GM20000 (cell line): ENCODE results near the gene GLCE.

Experiments
- DNase-seq: peaks from one replicate; pipeline ENCODE4 v3.0.0; 2012; ENCODE audit warnings: low spot score
- CTCF ChIP-seq: IDR thresholded peaks from 2 replicates; pipeline ENCODE4 v1.5.1; 2012; ENCODE audit warnings: mild to moderate bottlenecking, control low read depth; ENCODE audit errors: extremely low read depth, missing control alignments

Gene GLCE

GRCh38 chr15:69131362-69132220 lies 28.8 kb upstream of the GLCE start:
- no peak for DNase-seq
- TF ChIP-seq CTCF: no peak

DNA sequence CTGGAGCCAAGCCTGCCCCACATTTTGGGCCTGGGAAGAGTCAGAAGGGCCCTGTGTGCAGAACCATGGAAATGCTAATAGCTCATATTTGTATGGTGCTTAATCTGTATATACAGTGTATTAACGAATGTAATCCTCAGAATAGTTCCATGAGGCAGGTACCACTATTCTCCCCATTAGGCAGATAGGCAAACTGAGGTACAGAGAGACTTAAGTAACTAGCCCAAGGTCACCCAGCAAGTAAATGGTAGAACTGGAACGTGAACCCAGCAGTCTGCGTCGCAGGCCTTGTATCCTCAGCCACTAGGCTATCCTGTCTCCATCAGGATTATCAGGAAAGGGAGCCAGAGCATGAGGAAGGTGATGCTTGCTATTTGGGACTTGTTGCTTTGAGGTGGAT lies 28.0 kb upstream of the GLCE start:
- no peak for TF ChIP-seq CTCF
- DNase-seq: no peak

DNA sequence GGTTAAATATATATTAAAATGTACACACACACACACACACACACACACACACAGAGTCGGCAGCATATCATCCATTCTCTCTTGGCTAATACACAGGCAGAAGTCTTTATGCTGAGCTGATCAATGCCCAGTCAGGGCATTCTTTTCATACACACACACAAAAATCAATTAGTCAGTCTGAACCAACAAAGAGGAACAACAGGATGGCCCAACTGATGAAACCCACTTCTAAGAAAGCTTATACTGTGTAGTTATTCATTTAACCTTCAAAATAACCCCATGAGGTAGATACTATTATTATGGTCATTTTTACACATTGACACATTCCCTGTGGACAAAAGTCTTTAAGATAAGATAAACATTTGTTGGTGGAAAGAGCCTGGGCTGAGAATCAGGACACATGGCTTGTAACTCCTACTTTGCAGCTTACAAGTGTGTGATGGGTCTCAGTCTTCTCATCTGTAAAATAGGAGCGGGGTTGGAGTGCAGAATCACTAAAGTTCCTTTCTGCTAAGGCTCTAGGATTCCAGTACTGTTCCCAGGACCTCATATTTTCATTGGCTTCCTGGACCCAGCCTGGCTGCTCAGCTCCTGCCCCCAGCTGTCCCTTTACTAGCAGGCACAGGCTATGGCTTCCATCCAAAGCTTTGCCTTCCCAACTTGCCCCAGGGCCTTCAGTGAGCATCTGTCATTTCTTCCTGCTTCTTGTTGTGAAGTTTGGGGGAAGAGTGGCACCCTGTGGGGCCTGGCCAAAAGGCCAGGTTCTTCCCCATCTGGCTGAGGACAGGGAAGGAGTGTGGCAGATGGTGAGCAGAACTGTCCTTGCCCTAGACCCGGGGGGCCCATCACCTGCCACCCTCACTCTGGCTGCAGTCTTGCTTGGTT lies 27.2 kb upstream of the GLCE start:
- TF ChIP-seq CTCF: no peak
- DNase-seq: no peak

DNA sequence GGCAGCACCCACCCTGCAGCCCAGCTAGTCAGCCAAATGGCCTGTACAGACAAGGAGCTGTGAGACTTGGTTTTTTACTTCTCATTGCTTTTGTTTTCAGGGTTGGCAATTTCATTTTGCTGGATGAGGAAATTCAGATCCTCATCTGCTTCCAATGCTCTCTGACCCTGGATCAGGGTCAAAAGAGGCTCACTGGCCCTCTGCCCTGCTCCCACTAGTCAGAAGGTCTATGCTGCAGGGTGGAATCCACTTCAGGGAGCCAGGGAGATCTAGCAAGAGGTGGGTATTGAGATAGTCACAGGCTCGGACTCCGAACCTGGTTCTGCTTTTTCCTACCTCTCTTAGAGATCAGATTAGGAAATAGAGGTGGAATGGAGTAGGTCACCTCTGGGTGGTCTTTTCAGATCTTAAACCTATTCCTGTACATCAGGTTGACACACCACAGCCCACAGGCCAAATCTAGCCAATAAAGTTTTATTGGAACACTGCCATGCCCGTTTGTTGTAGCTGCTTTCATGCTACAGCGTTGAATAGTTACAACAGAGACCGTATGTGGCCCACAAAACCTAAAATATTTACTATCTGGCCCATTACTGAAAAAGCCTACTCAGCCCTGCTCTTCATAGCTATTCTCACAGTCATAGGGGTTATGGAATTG lies 26.4 kb upstream of the GLCE start:
- TF ChIP-seq CTCF: no peak
- no peak for DNase-seq

- no peak for TF ChIP-seq CTCF
- no peak for DNase-seq
Measured at GRCh38 chr15:69134791-69135190, 25.6 kb upstream of the GLCE start.

DNA sequence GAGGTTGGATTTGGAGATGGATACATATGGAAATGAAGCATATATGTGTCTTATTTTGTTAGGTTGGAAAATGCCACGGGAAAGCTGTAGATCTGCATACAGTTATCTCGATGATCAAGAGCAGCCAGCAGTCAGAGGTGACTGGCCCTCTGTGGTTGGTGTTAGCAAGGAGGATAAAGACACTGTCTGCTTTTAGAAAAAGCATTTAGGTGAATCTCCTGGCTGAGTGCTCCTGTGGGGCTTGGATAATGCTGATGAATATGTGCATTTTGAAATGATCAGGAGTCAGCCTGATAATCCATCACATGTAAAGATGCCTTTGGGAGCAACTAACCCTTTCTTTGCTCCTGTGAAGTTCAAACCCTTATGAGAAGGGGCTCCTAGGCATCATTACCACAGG lies 24.9 kb upstream of the GLCE start:
- no peak for DNase-seq
- TF ChIP-seq CTCF: no peak

DNA sequence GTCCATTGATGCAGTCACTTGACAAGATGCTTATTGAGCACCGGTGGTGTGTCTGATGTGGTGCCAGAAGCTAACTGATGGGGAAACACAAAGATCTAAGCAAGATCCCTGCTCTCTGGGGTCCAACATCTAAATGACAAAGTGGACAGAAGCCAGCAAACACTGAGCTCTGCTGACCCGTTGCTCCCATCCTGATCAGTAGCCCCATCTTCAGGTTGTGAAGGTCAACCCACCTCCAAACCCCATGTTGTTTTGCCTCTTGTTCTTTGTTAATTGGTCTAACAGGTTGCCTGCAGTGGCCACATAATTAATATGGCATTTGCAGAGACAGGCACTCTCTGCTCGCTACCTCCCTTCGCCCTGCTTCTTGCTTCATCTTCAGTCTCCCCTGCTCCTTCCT lies 21.5 kb upstream of the GLCE start:
- DNase-seq: no peak
- no peak for TF ChIP-seq CTCF
